ENCODE results near the gene KRT35. TPM values are rescaled to one million over a fixed set of nuclear protein-coding genes. Genes with fewer than 3 reads are reported as not detected.

Gene KRT35
- total and polyA plus RNA-seq, 12 donors: not detected

GRCh38 chr17:41505809-41506767 lies 25.1 kb upstream of the KRT35 start:
- WGBS, 2 donors: 76 to 79% methylated on average over 14 of the region's 14 CpGs
- Histone ChIP-seq H3K4me1 (no peaks in the 10 kb centered on the region), H3K27ac (no peak overlapping the region), H3K4me3 (no peak overlapping the region), H3K27me3 (peaks cover 0 to 26% (median 10%) of the 10 kb centered on the region in 7 donors), H3K36me3 (no peaks in the 10 kb centered on the region), H3K9me3 (no peaks in the 10 kb centered on the region)
- intact Hi-C loops (cut with DNase I): no loop called here
- no peak for TF ChIP-seq CTCF (IDR thresholded peaks at IDR 0.05)
- ATAC-seq (no peak), DNase-seq (no peak)

- Histone ChIP-seq H3K36me3 (no peaks in the 10 kb centered on the region), H3K4me3 (no peak within 1 kb of the TSS), H3K4me1 (peaks cover 0 to 2% (median 0%) of the 10 kb centered on the region in 9 donors), H3K9me3 (no peaks in the 10 kb centered on the region), H3K27me3 (peaks cover 0 to 18% (median 9%) of the 10 kb centered on the region in 7 donors), H3K27ac (no peak within 1 kb of the TSS)
- WGBS, 2 donors: 86 to 88% methylated on average over 17 of the region's 17 CpGs
- TF ChIP-seq CTCF (IDR thresholded peaks at IDR 0.05): no peak
- intact Hi-C loops (cut with DNase I): no loop called here
- DNase-seq: no peak
- ATAC-seq: no peak
Observed at GRCh38 chr17:41505007-41505808, 24.3 kb upstream of the KRT35 start, which contains the start of gene KRT13. TSS of gene KRT13 (minus strand) at chr17:41505612. CDS start at chr17:41505550, 62 bp downstream.

GRCh38 chr17:41504246-41504977 lies 23.5 kb upstream of the KRT35 start:
- ATAC-seq (no peak), DNase-seq (no peak)
- WGBS, 2 donors: 75 to 77% methylated on average over 8 of the region's 8 CpGs
- Histone ChIP-seq H3K27ac (no peak overlapping the region), H3K36me3 (no peaks in the 10 kb centered on the region), H3K9me3 (no peaks in the 10 kb centered on the region), H3K4me1 (peaks cover 0 to 10% (median 0%) of the 10 kb centered on the region in 9 donors), H3K27me3 (peaks cover 0 to 24% (median 9%) of the 10 kb centered on the region in 7 donors), H3K4me3 (no peak overlapping the region)
- intact Hi-C loops (cut with DNase I): no loop called here
- TF ChIP-seq CTCF (IDR thresholded peaks at IDR 0.05): no peak

GRCh38 chr17:41503202-41503601 lies 22.3 kb upstream of the KRT35 start:
- 80 to 84% methylated on average over 9 of the region's 9 CpGs for WGBS, 2 donors
- intact Hi-C loops (cut with DNase I): no loop called here
- H3K4me1 ChIP-seq: peaks cover 0 to 16% (median 0%) of the 10 kb centered on the region in 9 donors
- DNase-seq (no peak), ATAC-seq (no peak)
- H3K9me3 ChIP-seq: no peaks in the 10 kb centered on the region
- no peak overlapping the region for H3K27ac ChIP-seq
- no peak for TF ChIP-seq CTCF (IDR thresholded peaks at IDR 0.05)
- H3K27me3 ChIP-seq: peaks cover 0 to 26% (median 11%) of the 10 kb centered on the region in 7 donors
- no peaks in the 10 kb centered on the region for H3K36me3 ChIP-seq
- no peak overlapping the region for H3K4me3 ChIP-seq
